H9 (cell line): Measurements from ENCODE around the gene PTDSS2. TPM values are rescaled to one million over a fixed set of nuclear protein-coding genes. Genes with fewer than 3 reads are reported as not detected.

ENCODE experiments used
- DNase-seq: peaks from one replicate; pipeline ENCODE4 v3.0.0-alpha.2; 2017
- H2AFZ ChIP-seq: one replicate; pipeline ENCODE4 v1.6.1; 2013; ENCODE audit warnings: mild to moderate bottlenecking, low read length, control low read depth, moderate library complexity
- H2AK5ac ChIP-seq: 2 replicates; pipeline ENCODE4 v1.6.1; 2013; ENCODE audit warnings: low read length, control low read depth, mixed read lengths; ENCODE audit not compliant: insufficient read length
- H2BK120ac ChIP-seq: one replicate; pipeline ENCODE4 v1.6.1; 2013; ENCODE audit warnings: low read depth, mild to moderate bottlenecking, low read length, control low read depth, inconsistent platforms; ENCODE audit not compliant: poor library complexity, severe bottlenecking
- H2BK12ac ChIP-seq: 2 replicates; pipeline ENCODE4 v1.6.1; 2013; ENCODE audit warnings: low read length, control low read depth, mixed read lengths, low read depth; ENCODE audit not compliant: insufficient read length
- H2BK15ac ChIP-seq: 2 replicates; pipeline ENCODE4 v1.6.1; 2013; ENCODE audit warnings: low read depth, low read length, control low read depth
- H2BK20ac ChIP-seq: one replicate; pipeline ENCODE4 v1.6.1; 2013; ENCODE audit warnings: low read depth, mild to moderate bottlenecking, low read length, control low read depth, inconsistent platforms; ENCODE audit not compliant: poor library complexity, severe bottlenecking
- H2BK5ac ChIP-seq: 2 replicates; pipeline ENCODE4 v1.6.1; 2013; ENCODE audit warnings: low read length, control low read depth, mixed read lengths; ENCODE audit not compliant: insufficient read length
- H3K14ac ChIP-seq: 2 replicates; pipeline ENCODE4 v1.6.1; 2013; ENCODE audit warnings: low read length, control low read depth; ENCODE audit not compliant: insufficient read depth
- H3K18ac ChIP-seq: 2 replicates; pipeline ENCODE4 v1.6.1; 2013; ENCODE audit warnings: low read depth, mild to moderate bottlenecking, mixed read lengths, low read length, control low read depth; ENCODE audit not compliant: insufficient read length
- H3K23ac ChIP-seq: 2 replicates; pipeline ENCODE4 v1.6.1; 2013; ENCODE audit warnings: low read length, control low read depth, mixed read lengths, low read depth; ENCODE audit not compliant: insufficient read length
- H3K23me2 ChIP-seq: 2 replicates; pipeline ENCODE4 v1.6.1; 2013; ENCODE audit warnings: low read depth, mild to moderate bottlenecking, mixed read lengths, low read length, control low read depth; ENCODE audit not compliant: insufficient read length, poor library complexity, severe bottlenecking
- H3K27ac ChIP-seq: 2 replicates; pipeline ENCODE4 v1.5.1; 2013; ENCODE audit warnings: low read length, control low read depth, mixed read lengths, low read depth; ENCODE audit not compliant: insufficient read length
- H3K27me3 ChIP-seq: 2 replicates; pipeline ENCODE4 v1.6.1; 2013; ENCODE audit warnings: low read length, control low read depth, inconsistent platforms; ENCODE audit not compliant: insufficient read depth
- H3K4ac ChIP-seq: 2 replicates; pipeline ENCODE4 v1.6.1; 2013; ENCODE audit warnings: low read depth, mild to moderate bottlenecking, control low read depth, inconsistent platforms, low read length, moderate library complexity
- H3K4me1 ChIP-seq: 2 replicates; pipeline ENCODE4 v1.6.1; 2013; ENCODE audit warnings: low read length, control low read depth, inconsistent platforms; ENCODE audit not compliant: insufficient read depth
- H3K4me2 ChIP-seq: 2 replicates; pipeline ENCODE4 v1.6.1; 2013; ENCODE audit warnings: low read length, control low read depth, mixed read lengths; ENCODE audit not compliant: insufficient read length, insufficient read depth
- H3K56ac ChIP-seq: 2 replicates; pipeline ENCODE4 v1.6.1; 2013; ENCODE audit warnings: low read depth, mild to moderate bottlenecking, mixed read lengths, low read length, control low read depth; ENCODE audit not compliant: insufficient read length
- H3K79me1 ChIP-seq: 2 replicates; pipeline ENCODE4 v1.6.1; 2013; ENCODE audit warnings: low read depth, mild to moderate bottlenecking, moderate library complexity, low read length, control low read depth, inconsistent platforms; ENCODE audit not compliant: insufficient read depth, poor library complexity, severe bottlenecking
- H3K79me2 ChIP-seq: 2 replicates; pipeline ENCODE4 v1.6.1; 2013; ENCODE audit warnings: low read length, control low read depth, inconsistent platforms; ENCODE audit not compliant: insufficient read depth
- H3K9ac ChIP-seq: 2 replicates; pipeline ENCODE4 v1.6.1; 2013; ENCODE audit warnings: low read length, control low read depth, mixed read lengths; ENCODE audit not compliant: insufficient read length; ENCODE audit errors: extremely low read depth
- H3K9me3 ChIP-seq: one replicate; pipeline ENCODE4 v1.6.1; 2013; ENCODE audit warnings: low read depth, low read length, inconsistent platforms; ENCODE audit not compliant: control insufficient read depth
- H3T11ph ChIP-seq: one replicate; pipeline ENCODE4 v1.6.1; 2013; ENCODE audit warnings: mild to moderate bottlenecking, low read length, control low read depth, inconsistent platforms
- H4K20me1 ChIP-seq: one replicate; pipeline ENCODE4 v1.6.1; 2013; ENCODE audit not compliant: control insufficient read depth, insufficient read length, insufficient read depth
- H4K5ac ChIP-seq: 2 replicates; pipeline ENCODE4 v1.6.1; 2013; ENCODE audit warnings: low read depth, mild to moderate bottlenecking, mixed read lengths, low read length, control low read depth; ENCODE audit not compliant: insufficient read length
- H4K8ac ChIP-seq: replicated peaks from 2 replicates; pipeline ENCODE4 v1.6.1; 2013; ENCODE audit warnings: low read length, control low read depth, mixed read lengths, low read depth; ENCODE audit not compliant: insufficient read length
- H4K91ac ChIP-seq: 2 replicates; pipeline ENCODE4 v1.6.1; 2013; ENCODE audit warnings: low read depth, mild to moderate bottlenecking, moderate library complexity, mixed read lengths, low read length, control low read depth; ENCODE audit not compliant: insufficient read length
- H3K27ac Mint-ChIP-seq, 3 experiments: 2 replicates in 2 of 3; 3 replicates in 1 of 3; pipeline ENCODE4 v1.8.0; 2020 to 2021; ENCODE audit warnings: mixed read lengths in 3 of 3, mild to moderate bottlenecking in 1 of 3, moderate library complexity in 1 of 3
- H3K27me3 Mint-ChIP-seq: 2 replicates; pipeline ENCODE4 v1.8.0; 2021; ENCODE audit warnings: low read depth, mild to moderate bottlenecking, moderate library complexity, mixed read lengths
- H3K36me3 Mint-ChIP-seq, 3 experiments: 2 replicates in 2 of 3; 3 replicates in 1 of 3; pipeline ENCODE4 v1.8.0; 2020 to 2021; ENCODE audit warnings: low read depth in 3 of 3, mixed read lengths in 3 of 3; ENCODE audit not compliant: insufficient read depth in 1 of 3
- H3K4me1 Mint-ChIP-seq, 2 experiments: 2 replicates each; pipeline ENCODE4 v1.8.0; 2020; ENCODE audit warnings: mixed read lengths in 2 of 2
- H3K4me3 Mint-ChIP-seq, 2 experiments: 2 replicates in 1 of 2; 3 replicates in 1 of 2; pipeline ENCODE4 v1.8.0; 2020 to 2021; ENCODE audit warnings: mild to moderate bottlenecking in 2 of 2, mixed read lengths in 2 of 2, moderate library complexity in 1 of 2
- H3K9me3 Mint-ChIP-seq, 2 experiments: 2 replicates in 1 of 2; 3 replicates in 1 of 2; pipeline ENCODE4 v1.8.0; 2020; ENCODE audit warnings: mild to moderate bottlenecking in 2 of 2, mixed read lengths in 2 of 2, moderate library complexity in 1 of 2
- CTCF ChIP-seq: fragments of 200-600 bp; sonication (generic); conservative IDR thresholded peaks from 3 replicates; pipeline ENCODE4 v1.8.0; 2021; ENCODE audit warnings: antibody characterized with exemption, mild to moderate bottlenecking
- WGBS: extraction: QIAGEN DNeasy Blood & Tissue Kit; methylation state at CpG from one replicate; pipeline ENCODE4 v1.1.7; 2013; ENCODE audit warnings: missing lambda C conversion rate, low lambda C conversion rate, mixed read lengths; ENCODE audit not compliant: insufficient read length; ENCODE audit errors: extremely low coverage; 5-methylcytosine and 5-hydroxymethylcytosine counted together
- total RNA-seq: library from RNA; stranded (reverse); gene quantifications from 2 replicates; pipeline ENCODE4 v1.2.1, GENCODE V29; 2021

The PTDSS2 gene
- total RNA-seq, 1 experiment from 2014 or later = 55.3 TPM

GRCh38 chr11:446891-447290 is 3.2 kb upstream of the PTDSS2 start:
- peaks cover 5% of the 10 kb centered on the region for H3K79me1 ChIP-seq
- no peaks in the 10 kb centered on the region for H3K27me3 ChIP-seq
- H3K27ac Mint-ChIP-seq = no peak overlapping the region
- H3K9me3 ChIP-seq = no peaks in the 10 kb centered on the region
- no peak overlapping the region for H3K14ac ChIP-seq
- H3K18ac ChIP-seq = no peak overlapping the region
- H3K56ac ChIP-seq = no peak overlapping the region
- no peak overlapping the region for H4K91ac ChIP-seq
- H3K79me2 ChIP-seq = peaks cover 5% of the 10 kb centered on the region; the same call in 1 of the 2 replicates
- no peak overlapping the region for H2AK5ac ChIP-seq
- peaks cover 5% of the 10 kb centered on the region for H3K27me3 Mint-ChIP-seq
- H3K9me3 Mint-ChIP-seq = peaks cover 0 to 2% of the 10 kb centered on the region in 2 experiments; a peak in 1 of 5 replicates
- peaks cover 16 to 22% of the 10 kb centered on the region in 2 experiments for H3K4me1 Mint-ChIP-seq
- H3K23me2 ChIP-seq = peaks cover 10% of the 10 kb centered on the region
- H3K4me1 ChIP-seq = no peaks in the 10 kb centered on the region
- no peak overlapping the region for H2BK5ac ChIP-seq
- no peak overlapping the region for H3K4me3 Mint-ChIP-seq
- WGBS = no CpG with 5 or more reads among the region's 7 CpGs
- H3K23ac ChIP-seq = no peak overlapping the region
- no peak overlapping the region for H2BK12ac ChIP-seq
- no peak overlapping the region for H3K4ac ChIP-seq
- TF ChIP-seq CTCF = no peak
- peaks cover 0 to 3% (median 0%) of the 10 kb centered on the region in 3 experiments; a peak in 3 of 7 replicates for H3K36me3 Mint-ChIP-seq
- no peak overlapping the region for H2BK120ac ChIP-seq
- no peak overlapping the region for H2AFZ ChIP-seq
- no peaks in the 10 kb centered on the region for H4K20me1 ChIP-seq
- no peak overlapping the region for H4K8ac ChIP-seq
- no peak overlapping the region for H2BK20ac ChIP-seq
- H3K27ac ChIP-seq = no peak overlapping the region
- no peak overlapping the region for H3T11ph ChIP-seq
- no peak for DNase-seq
- no peak overlapping the region for H2BK15ac ChIP-seq
- no peak overlapping the region for H4K5ac ChIP-seq
- no peak overlapping the region for H3K4me2 ChIP-seq
- H3K9ac ChIP-seq = no peak overlapping the region
